ENCODE measurements around the gene CYP1A2.

CYP1A2 gene

GRCh38 chr15:74776821-74777768 is 28.4 kb downstream of the CYP1A2 start:
- DNase-seq (peak; percentile 82), ATAC-seq (ENCODE audit: insufficient read depth, low read depth) (peak; percentile 78)
- Histone ChIP-seq H3K27me3 (ENCODE audit: insufficient read depth, low read length, poor library complexity) (no peaks in the 10 kb centered on the region), H3K27ac (ENCODE audit: low read length) (peak overlapping the region; percentile 95), H3K4me3 (ENCODE audit: low read depth in 1 of 2, low read length in 2 of 2) (peak overlapping the region in 1 of 2 experiments; percentile 17; a peak in 1 of 4 replicates), H3K79me2 (ENCODE audit: insufficient read depth, low read length) (peaks cover 6% of the 10 kb centered on the region), H2AFZ (ENCODE audit: low read depth, low read length) (peak overlapping the region; percentile 41; the same call in 1 of the 2 replicates), H4K20me1 (ENCODE audit: insufficient read depth, low read length) (peaks cover 8% of the 10 kb centered on the region; the same call in 1 of the 2 replicates), H3K4me2 (ENCODE audit: insufficient read depth, low read length) (peak overlapping the region; percentile 48), H3K4me1 (ENCODE audit: insufficient read depth, low read length) (peaks cover 60% of the 10 kb centered on the region), H3K9ac (ENCODE audit: low read depth, low read length) (peak overlapping the region; percentile 52), H3K9me3 (ENCODE audit: insufficient read depth, low read length, severe bottlenecking) (no peaks in the 10 kb centered on the region), H3K36me3 (ENCODE audit: insufficient read depth, low read length) (no peaks in the 10 kb centered on the region)
- no peak for TF ChIP-seq CTCF (IDR thresholded peaks at IDR 0.05; ENCODE audit: borderline replicate concordance, extremely low read depth, low read length, poor library complexity, severe bottlenecking)
- no peak for TF ChIP-seq EZH2 (IDR thresholded peaks at IDR 0.05; ENCODE audit: borderline replicate concordance, low read depth, low read length, severe bottlenecking)

GRCh38 chr15:74777769-74778598 is 29.3 kb downstream of the CYP1A2 start:
- Histone ChIP-seq H3K4me2 (ENCODE audit: insufficient read depth, low read length) (peak overlapping the region; percentile 48), H3K4me1 (ENCODE audit: insufficient read depth, low read length) (peaks cover 64% of the 10 kb centered on the region), H3K9me3 (ENCODE audit: insufficient read depth, low read length, severe bottlenecking) (no peaks in the 10 kb centered on the region), H3K9ac (ENCODE audit: low read depth, low read length) (peak overlapping the region; percentile 52), H3K27me3 (ENCODE audit: insufficient read depth, low read length, poor library complexity) (no peaks in the 10 kb centered on the region), H4K20me1 (ENCODE audit: insufficient read depth, low read length) (peaks cover 13% of the 10 kb centered on the region), H3K4me3 (ENCODE audit: low read depth in 1 of 2, low read length in 2 of 2) (no peak overlapping the region; a peak in 1 of 4 replicates), H3K27ac (ENCODE audit: low read length) (peak overlapping the region; percentile 95), H3K36me3 (ENCODE audit: insufficient read depth, low read length) (no peaks in the 10 kb centered on the region; the same call in 1 of the 2 replicates), H3K79me2 (ENCODE audit: insufficient read depth, low read length) (peaks cover 15% of the 10 kb centered on the region), H2AFZ (ENCODE audit: low read depth, low read length) (no peak overlapping the region)
- no peak for TF ChIP-seq EZH2 (IDR thresholded peaks at IDR 0.05; ENCODE audit: borderline replicate concordance, low read depth, low read length, severe bottlenecking)
- TF ChIP-seq CTCF (IDR thresholded peaks at IDR 0.05; ENCODE audit: borderline replicate concordance, extremely low read depth, low read length, poor library complexity, severe bottlenecking), result no peak
- peak; percentile 10; the same call in 2 of the 3 replicates for ATAC-seq (ENCODE audit: insufficient read depth, low read depth)
- DNase-seq, result no peak

GRCh38 chr15:74778599-74778970 is 29.9 kb downstream of the CYP1A2 start:
- ATAC-seq (ENCODE audit: insufficient read depth, low read depth) (no peak), DNase-seq (no peak)
- Histone ChIP-seq H3K4me3 (ENCODE audit: low read depth in 1 of 2, low read length in 2 of 2) (no peak overlapping the region), H3K79me2 (ENCODE audit: insufficient read depth, low read length) (peaks cover 21% of the 10 kb centered on the region), H3K9ac (ENCODE audit: low read depth, low read length) (no peak overlapping the region), H3K9me3 (ENCODE audit: insufficient read depth, low read length, severe bottlenecking) (no peaks in the 10 kb centered on the region), H3K36me3 (ENCODE audit: insufficient read depth, low read length) (peaks cover 2% of the 10 kb centered on the region; the same call in 1 of the 2 replicates), H3K4me2 (ENCODE audit: insufficient read depth, low read length) (no peak overlapping the region), H3K27ac (ENCODE audit: low read length) (peak overlapping the region; percentile 95), H2AFZ (ENCODE audit: low read depth, low read length) (no peak overlapping the region), H3K27me3 (ENCODE audit: insufficient read depth, low read length, poor library complexity) (no peaks in the 10 kb centered on the region), H4K20me1 (ENCODE audit: insufficient read depth, low read length) (peaks cover 19% of the 10 kb centered on the region), H3K4me1 (ENCODE audit: insufficient read depth, low read length) (peaks cover 70% of the 10 kb centered on the region)
- no peak for TF ChIP-seq EZH2 (IDR thresholded peaks at IDR 0.05; ENCODE audit: borderline replicate concordance, low read depth, low read length, severe bottlenecking)
- TF ChIP-seq CTCF (IDR thresholded peaks at IDR 0.05; ENCODE audit: borderline replicate concordance, extremely low read depth, low read length, poor library complexity, severe bottlenecking), result no peak

Data from DND-41 (cell line).